GM23338 (cell line): ENCODE data around the gene SPDYE1. TPM values are rescaled to one million over a fixed set of nuclear protein-coding genes. Genes with fewer than 3 reads are reported as not detected.

Experiments used
- ATAC-seq: fragments of 200-7000 bp; cut with Tn5 transposase; 3 replicates; pipeline ENCODE4 v1.9.1; 2020
- DNase-seq: peaks from one replicate; pipeline ENCODE4 v3.0.0-alpha.2; 2015; ENCODE audit warnings: low spot score
- H2AFZ ChIP-seq: fragments of 200-600 bp; sonication (generic); 2 replicates; pipeline ENCODE4 v1.8.0; 2016; ENCODE audit warnings: antibody characterized with exemption, mild to moderate bottlenecking, moderate library complexity
- H3F3A ChIP-seq: fragments of 200-600 bp; sonication (generic); replicated peaks from 2 replicates; pipeline ENCODE4 v1.8.0; 2017; ENCODE audit warnings: antibody characterized with exemption, mixed run types, low read depth
- H3K27ac ChIP-seq: fragments of 200-600 bp; sonication (generic); 2 replicates; pipeline ENCODE4 v1.6.1; 2016; ENCODE audit warnings: low read depth
- H3K27me3 ChIP-seq: fragments of 200-600 bp; sonication (generic); 2 replicates; pipeline ENCODE4 v1.8.0; 2016; ENCODE audit warnings: mild to moderate bottlenecking, mixed run types, moderate library complexity; ENCODE audit not compliant: insufficient read depth
- H3K36me3 ChIP-seq: fragments of 200-600 bp; sonication (generic); 2 replicates; pipeline ENCODE4 v1.8.0; 2016; ENCODE audit warnings: mild to moderate bottlenecking; ENCODE audit not compliant: insufficient read depth
- H3K4me1 ChIP-seq: fragments of 200-600 bp; sonication (generic); 2 replicates; pipeline ENCODE4 v1.8.0; 2016; ENCODE audit warnings: mild to moderate bottlenecking, moderate library complexity; ENCODE audit not compliant: insufficient read depth
- H3K4me2 ChIP-seq: fragments of 200-600 bp; sonication (generic); 2 replicates; pipeline ENCODE4 v1.7.1; 2017; ENCODE audit warnings: mixed run types
- H3K4me3 ChIP-seq: fragments of 200-600 bp; sonication (generic); 2 replicates; pipeline ENCODE4 v1.6.1; 2016; ENCODE audit warnings: mixed run types
- H3K79me2 ChIP-seq: fragments of 200-600 bp; sonication (generic); replicated peaks from 2 replicates; pipeline ENCODE4 v1.8.0; 2017; ENCODE audit warnings: mild to moderate bottlenecking; ENCODE audit not compliant: insufficient read depth
- H3K9me2 ChIP-seq: fragments of 200-600 bp; sonication (generic); 2 replicates; pipeline ENCODE4 v1.8.0; 2017; ENCODE audit not compliant: insufficient read depth
- H4K20me1 ChIP-seq: fragments of 200-600 bp; sonication (generic); replicated peaks from 2 replicates; pipeline ENCODE4 v1.8.0; 2017; ENCODE audit warnings: mild to moderate bottlenecking; ENCODE audit not compliant: insufficient read depth
- H3K27ac Mint-ChIP-seq: 2 replicates; pipeline ENCODE4 v1.8.0; 2020; ENCODE audit warnings: inconsistent platforms, mild to moderate bottlenecking, moderate library complexity, mixed read lengths
- H3K27me3 Mint-ChIP-seq: 3 replicates; pipeline ENCODE4 v1.8.0; 2022; ENCODE audit warnings: low read depth, mild to moderate bottlenecking, moderate library complexity, mixed read lengths, inconsistent platforms; ENCODE audit not compliant: insufficient read depth, poor library complexity
- H3K36me3 Mint-ChIP-seq: 3 replicates; pipeline ENCODE4 v1.8.0; 2021; ENCODE audit warnings: low read depth, mild to moderate bottlenecking, inconsistent platforms, moderate library complexity, mixed read lengths
- H3K4me1 Mint-ChIP-seq: 3 replicates; pipeline ENCODE4 v1.8.0; 2020; ENCODE audit warnings: mild to moderate bottlenecking, inconsistent platforms, mixed read lengths
- H3K4me3 Mint-ChIP-seq: 3 replicates; pipeline ENCODE4 v1.8.0; 2021; ENCODE audit warnings: moderate library complexity, mild to moderate bottlenecking, inconsistent platforms, mixed read lengths
- H3K9me3 Mint-ChIP-seq: 3 replicates; pipeline ENCODE4 v1.8.0; 2020; ENCODE audit warnings: moderate library complexity, mild to moderate bottlenecking, inconsistent platforms, mixed read lengths
- CREB1 ChIP-seq: fragments of 250-450 bp; sonication (Bioruptor Pico); IDR thresholded peaks from 2 replicates; pipeline ENCODE4 v1.5.0; 2020; ENCODE audit warnings: low read depth, mild to moderate bottlenecking, moderate library complexity
- ETS1 ChIP-seq: IDR thresholded peaks from 2 replicates; pipeline ENCODE4 v1.6.1; 2016; ENCODE audit warnings: antibody characterized with exemption
- EZH2phosphoT487 ChIP-seq: fragments of 200-600 bp; sonication (generic); IDR thresholded peaks from one replicate; pipeline ENCODE4 v1.8.1; 2018; ENCODE audit warnings: antibody characterized with exemption; ENCODE audit not compliant: unreplicated experiment
- JUNB ChIP-seq: IDR thresholded peaks from one replicate; pipeline ENCODE4 v1.6.1; 2016; ENCODE audit warnings: antibody characterized with exemption; ENCODE audit not compliant: unreplicated experiment
- NANOG ChIP-seq: IDR thresholded peaks from 2 replicates; pipeline ENCODE4 v1.6.1; 2016; ENCODE audit warnings: antibody characterized with exemption, borderline replicate concordance
- POLR2AphosphoS5 ChIP-seq: IDR thresholded peaks from 2 replicates; pipeline ENCODE4 v1.6.1; 2016; ENCODE audit warnings: antibody characterized with exemption, low read depth
- REST ChIP-seq: IDR thresholded peaks from one replicate; pipeline ENCODE4 v1.6.1; 2018; ENCODE audit warnings: antibody characterized with exemption; ENCODE audit not compliant: unreplicated experiment
- STAT1 ChIP-seq: IDR thresholded peaks from one replicate; pipeline ENCODE4 v1.6.1; 2016; ENCODE audit warnings: antibody characterized with exemption; ENCODE audit not compliant: unreplicated experiment
- ZNF331 ChIP-seq: fragments of 250-450 bp; sonication (Bioruptor Pico); IDR thresholded peaks from 2 replicates; pipeline ENCODE4 v1.5.0; 2020; ENCODE audit warnings: low read depth, mild to moderate bottlenecking, moderate library complexity
- polyA plus RNA-seq: library from polyadenylated mRNA; unstranded; fragments of >200 nt; fragmentation: Nextera tagmentation; extraction: Ambion mirVana; gene quantifications from 2 replicates; pipeline ENCODE4 v1.2.1, GENCODE V29; 2016
- total RNA-seq: library from RNA; depleted of rRNA; stranded (reverse); fragments of >200 nt; shearing (Covaris generic); gene quantifications from 2 replicates; pipeline ENCODE4 v1.2.3, GENCODE V29; 2014
- TF ChIP-seq, protein P1 (sequence below), 2 experiments: fragments of 200-600 bp in 1 of 2; sonication (generic) in 1 of 2; conservative IDR thresholded peaks; 2 replicates each; pipeline versions ENCODE4 v1.5.1 to v1.6.1; 2016 to 2017; ENCODE audit warnings: antibody characterized with exemption in 2 of 2, low read depth in 2 of 2, mild to moderate bottlenecking in 2 of 2, moderate library complexity in 1 of 2

The SPDYE1 gene
- total and polyA plus RNA-seq, 2 experiments from 2014 or later, result 1.6 TPM; not detected in 1

- TF ChIP-seq REST (no peak), CREB1 (CRISPR knock-in tag) (no peak), ZNF331 (CRISPR knock-in tag) (no peak), ETS1 (no peak)
Observed at GRCh38 chr7:44050121-44050914, 52.6 kb downstream of the SPDYE1 start (continued).

- Histone ChIP-seq H3K36me3 (no peaks in the 10 kb centered on the region), H3K27ac (no peak overlapping the region), H2AFZ (no peak overlapping the region), H4K20me1 (peaks cover 4% of the 10 kb centered on the region), H3K9me2 (no peaks in the 10 kb centered on the region), H3K27me3 (no peaks in the 10 kb centered on the region), H3K4me2 (no peak overlapping the region), H3K79me2 (peaks cover 21% of the 10 kb centered on the region), H3K4me3 (no peak overlapping the region), H3K4me1 (no peaks in the 10 kb centered on the region), H3F3A (no peaks in the 10 kb centered on the region)
- ATAC-seq (no peak), DNase-seq (no peak)
- Mint-ChIP-seq H3K9me3 (no peaks in the 10 kb centered on the region), H3K4me3 (no peak overlapping the region), H3K4me1 (peaks cover 1% of the 10 kb centered on the region; the same call in 2 of the 3 replicates), H3K36me3 (peaks cover 36% of the 10 kb centered on the region), H3K27ac (no peak overlapping the region), H3K27me3 (peaks cover 2% of the 10 kb centered on the region)
- TF ChIP-seq NANOG (no peak), EZH2phosphoT487 (no peak), JUNB (no peak), ETS1 (no peak), STAT1 (no peak), POLR2AphosphoS5 (no peak), REST (no peak)
- TF ChIP-seq, protein P1, sequence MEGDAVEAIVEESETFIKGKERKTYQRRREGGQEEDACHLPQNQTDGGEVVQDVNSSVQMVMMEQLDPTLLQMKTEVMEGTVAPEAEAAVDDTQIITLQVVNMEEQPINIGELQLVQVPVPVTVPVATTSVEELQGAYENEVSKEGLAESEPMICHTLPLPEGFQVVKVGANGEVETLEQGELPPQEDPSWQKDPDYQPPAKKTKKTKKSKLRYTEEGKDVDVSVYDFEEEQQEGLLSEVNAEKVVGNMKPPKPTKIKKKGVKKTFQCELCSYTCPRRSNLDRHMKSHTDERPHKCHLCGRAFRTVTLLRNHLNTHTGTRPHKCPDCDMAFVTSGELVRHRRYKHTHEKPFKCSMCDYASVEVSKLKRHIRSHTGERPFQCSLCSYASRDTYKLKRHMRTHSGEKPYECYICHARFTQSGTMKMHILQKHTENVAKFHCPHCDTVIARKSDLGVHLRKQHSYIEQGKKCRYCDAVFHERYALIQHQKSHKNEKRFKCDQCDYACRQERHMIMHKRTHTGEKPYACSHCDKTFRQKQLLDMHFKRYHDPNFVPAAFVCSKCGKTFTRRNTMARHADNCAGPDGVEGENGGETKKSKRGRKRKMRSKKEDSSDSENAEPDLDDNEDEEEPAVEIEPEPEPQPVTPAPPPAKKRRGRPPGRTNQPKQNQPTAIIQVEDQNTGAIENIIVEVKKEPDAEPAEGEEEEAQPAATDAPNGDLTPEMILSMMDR (conservative IDR thresholded peaks at IDR 0.05; ENCODE audit: low read depth in 2 of 2), result no peak
Observed at GRCh38 chr7:44050915-44051560, 53.3 kb downstream of the SPDYE1 start.
